Activated naive CD8-positive, alpha-beta T cell treated with anti-CD3 and anti-CD28 coated beads, Interleukin-2, amount 10 ng/mL, durations not matched to agents 7 days and 5 days (primary cell): ENCODE data around the gene CBLN1. TPM values are rescaled to one million over a fixed set of nuclear protein-coding genes. Genes with fewer than 3 reads are reported as not detected.
A peak's percentile ranks its signal among the peaks of the same experiment; 100 is the strongest.

Experiments
- ATAC-seq: fragments of 150-1000 bp; cut with Tn5 transposase; one replicate; pipeline ENCODE4 v1.10.0; 2021; ENCODE audit warnings: low read depth, moderate library complexity
- POLR2A ChIA-PET: fragments of 350-600 bp; sonication (Branson Sonifier 250); formaldehyde crosslinking; loops from one replicate; lab custom pipeline; 2021; ENCODE audit warnings: antibody characterized with exemption; lab: Charles Lee
- DNase-seq: peaks from one replicate; pipeline ENCODE4 v3.0.0; 2021
- H3K27ac Mint-ChIP-seq: one replicate; pipeline ENCODE4 v1.8.0; 2022; ENCODE audit warnings: mild to moderate bottlenecking, mixed read lengths
- H3K27me3 Mint-ChIP-seq: one replicate; pipeline ENCODE4 v1.8.0; 2022; ENCODE audit warnings: mild to moderate bottlenecking, moderate library complexity, mixed read lengths
- H3K36me3 Mint-ChIP-seq: one replicate; pipeline ENCODE4 v1.8.0; 2021; ENCODE audit warnings: mild to moderate bottlenecking, mixed read lengths
- H3K4me1 Mint-ChIP-seq: one replicate; pipeline ENCODE4 v1.8.0; 2021; ENCODE audit warnings: mixed read lengths
- H3K4me3 Mint-ChIP-seq: one replicate; pipeline ENCODE4 v1.8.0; 2022; ENCODE audit warnings: mild to moderate bottlenecking, moderate library complexity, mixed read lengths
- H3K9me3 Mint-ChIP-seq: one replicate; pipeline ENCODE4 v1.8.0; 2021; ENCODE audit warnings: mixed read lengths
- total RNA-seq, 2 experiments: library from RNA; stranded (reverse); gene quantifications; one replicate each; pipeline ENCODE4 v1.2.3, GENCODE V29; 2021

Gene CBLN1
- total RNA-seq, 2 experiments from 2014 or later, result not detected

GRCh38 chr16:49282690-49283375 is 1.2 kb upstream of the CBLN1 start:
- Mint-ChIP-seq H3K4me3 (peak overlapping the region; percentile 69), H3K27ac (peak overlapping the region; percentile 58), H3K27me3 (peaks cover 64% of the 10 kb centered on the region), H3K36me3 (peaks cover 2% of the 10 kb centered on the region), H3K9me3 (peaks cover 2% of the 10 kb centered on the region), H3K4me1 (peaks cover 2% of the 10 kb centered on the region)
- ATAC-seq (no peak), DNase-seq (no peak)
- POLR2A ChIA-PET, result no interaction called here

- Mint-ChIP-seq H3K4me3 (peak overlapping the region; percentile 69), H3K36me3 (peaks cover 2% of the 10 kb centered on the region), H3K27ac (peak overlapping the region; percentile 58), H3K4me1 (peaks cover 2% of the 10 kb centered on the region), H3K9me3 (peaks cover 2% of the 10 kb centered on the region), H3K27me3 (peaks cover 71% of the 10 kb centered on the region)
- ATAC-seq, result peak; percentile 83
- POLR2A ChIA-PET, result no interaction called here
- DNase-seq, result peak; percentile 71
These were observed 405 bp upstream of the CBLN1 start for GRCh38 chr16:49281843-49282642.

GRCh38 chr16:49280841-49281371 is 732 bp downstream of the CBLN1 start:
- Mint-ChIP-seq H3K27ac (no peak overlapping the region), H3K9me3 (peaks cover 2% of the 10 kb centered on the region), H3K27me3 (peaks cover 77% of the 10 kb centered on the region), H3K36me3 (peaks cover 2% of the 10 kb centered on the region), H3K4me3 (peak overlapping the region; percentile 25), H3K4me1 (peaks cover 2% of the 10 kb centered on the region)
- POLR2A ChIA-PET, result no interaction called here
- DNase-seq, result no peak
- no peak for ATAC-seq

GRCh38 chr16:49280105-49280741 is 1.4 kb downstream of the CBLN1 start:
- Mint-ChIP-seq H3K27ac (no peak overlapping the region), H3K4me3 (no peak overlapping the region), H3K36me3 (peaks cover 2% of the 10 kb centered on the region), H3K27me3 (peaks cover 81% of the 10 kb centered on the region), H3K4me1 (peaks cover 2% of the 10 kb centered on the region), H3K9me3 (peaks cover 2% of the 10 kb centered on the region)
- no peak for DNase-seq
- POLR2A ChIA-PET, result no interaction called here
- no peak for ATAC-seq

GRCh38 chr16:49278944-49279725 is 2.5 kb downstream of the CBLN1 start:
- Mint-ChIP-seq H3K36me3 (peaks cover 2% of the 10 kb centered on the region), H3K4me3 (no peak overlapping the region), H3K4me1 (peaks cover 2% of the 10 kb centered on the region), H3K9me3 (peaks cover under 1% of the 10 kb centered on the region), H3K27me3 (peaks cover 80% of the 10 kb centered on the region), H3K27ac (no peak overlapping the region)
- POLR2A ChIA-PET, result no interaction called here
- no peak for DNase-seq
- ATAC-seq, result no peak

- H3K27ac Mint-ChIP-seq, result peak overlapping the region; percentile 34
These were observed 3.1 kb downstream of the CBLN1 start for GRCh38 chr16:49278567-49278827.

GRCh38 chr16:49277766-49278566 is 3.7 kb downstream of the CBLN1 start:
- peaks cover 2% of the 10 kb centered on the region for H3K36me3 Mint-ChIP-seq
- POLR2A ChIA-PET, result no interaction called here
- H3K27ac Mint-ChIP-seq, result peak overlapping the region; percentile 34
- ATAC-seq, result no peak
- peaks cover 77% of the 10 kb centered on the region for H3K27me3 Mint-ChIP-seq
- no peak overlapping the region for H3K4me3 Mint-ChIP-seq
- no peaks in the 10 kb centered on the region for H3K9me3 Mint-ChIP-seq
- no peak for DNase-seq
- H3K4me1 Mint-ChIP-seq, result peaks cover 2% of the 10 kb centered on the region

More at GRCh38 chr16:49278567-49278827, 3.1 kb downstream of the CBLN1 start:
- ATAC-seq (no peak), DNase-seq (no peak)
- Mint-ChIP-seq H3K36me3 (peaks cover 2% of the 10 kb centered on the region), H3K9me3 (no peaks in the 10 kb centered on the region), H3K27me3 (peaks cover 79% of the 10 kb centered on the region), H3K4me1 (peaks cover 2% of the 10 kb centered on the region), H3K4me3 (no peak overlapping the region)
- POLR2A ChIA-PET, result no interaction called here

- Mint-ChIP-seq H3K4me1 (no peaks in the 10 kb centered on the region), H3K27me3 (peaks cover 71% of the 10 kb centered on the region), H3K27ac (no peak overlapping the region), H3K9me3 (no peaks in the 10 kb centered on the region), H3K36me3 (no peaks in the 10 kb centered on the region), H3K4me3 (no peak overlapping the region)
- DNase-seq, result no peak
- POLR2A ChIA-PET, result no interaction called here
- ATAC-seq, result no peak
These were observed 4.3 kb downstream of the CBLN1 start for GRCh38 chr16:49277386-49277742.

GRCh38 chr16:49276646-49277385 is 4.8 kb downstream of the CBLN1 start:
- H3K4me3 Mint-ChIP-seq, result no peak overlapping the region
- ATAC-seq, result no peak

GRCh38 chr16:49275870-49276269 is 5.8 kb downstream of the CBLN1 start:
- ATAC-seq, result no peak
- Mint-ChIP-seq H3K27ac (no peak overlapping the region), H3K9me3 (no peaks in the 10 kb centered on the region), H3K4me3 (no peak overlapping the region), H3K27me3 (peaks cover 68% of the 10 kb centered on the region), H3K36me3 (no peaks in the 10 kb centered on the region), H3K4me1 (no peaks in the 10 kb centered on the region)
- no peak for DNase-seq
- POLR2A ChIA-PET, result no interaction called here

More at GRCh38 chr16:49276646-49277385, 4.8 kb downstream of the CBLN1 start:
- POLR2A ChIA-PET, result no interaction called here
- no peak overlapping the region for H3K27ac Mint-ChIP-seq
- DNase-seq, result no peak
- no peaks in the 10 kb centered on the region for H3K9me3 Mint-ChIP-seq
- no peaks in the 10 kb centered on the region for H3K4me1 Mint-ChIP-seq
- H3K27me3 Mint-ChIP-seq, result peaks cover 71% of the 10 kb centered on the region
- H3K36me3 Mint-ChIP-seq, result no peaks in the 10 kb centered on the region

GRCh38 chr16:49275050-49275730 is 6.4 kb downstream of the CBLN1 start:
- H3K27me3 Mint-ChIP-seq, result peaks cover 62% of the 10 kb centered on the region
- ATAC-seq (no peak), DNase-seq (no peak)
- H3K4me3 Mint-ChIP-seq, result no peak overlapping the region
- H3K27ac Mint-ChIP-seq, result peak overlapping the region; percentile 64
- no peaks in the 10 kb centered on the region for H3K9me3 Mint-ChIP-seq
- no peaks in the 10 kb centered on the region for H3K36me3 Mint-ChIP-seq
- POLR2A ChIA-PET, result no interaction called here
- no peaks in the 10 kb centered on the region for H3K4me1 Mint-ChIP-seq
